Vagina (tissue), 2 donors: ENCODE measurements around the gene PCYT1B. TPM values are rescaled to one million over a fixed set of nuclear protein-coding genes. Genes with fewer than 3 reads are reported as not detected.
"Not testable (repeated sequence)": the region's sequence is repeated elsewhere in the genome, so short reads cannot be mapped to it uniquely, and the experiment has no call there.

Experiments
- DNase-seq, 2 donors: peaks; one replicate each; pipeline ENCODE4 v3.0.0-alpha.2; 2017; ENCODE audit errors: extremely low spot score in 2 of 2
- H3K27ac ChIP-seq: fragments of 200-600 bp; sonication (generic); one replicate; pipeline ENCODE4 v1.5.1; 2019
- H3K27me3 ChIP-seq: fragments of 200-600 bp; sonication (generic); one replicate; pipeline ENCODE4 v1.5.1; 2019
- H3K36me3 ChIP-seq, 2 donors: fragments of 200-600 bp; sonication (generic); one replicate each; pipeline ENCODE4 v1.5.1; 2017 to 2019
- H3K4me1 ChIP-seq: fragments of 200-600 bp; sonication (generic); one replicate; pipeline ENCODE4 v1.5.1; 2019
- H3K4me3 ChIP-seq, 2 donors: fragments of 200-600 bp; sonication (generic); 1 replicate in 1 of 2; 2 replicates in 1 of 2; pipeline ENCODE4 v1.5.1; 2016 to 2019
- H3K9me3 ChIP-seq: fragments of 200-600 bp; sonication (generic); one replicate; pipeline ENCODE4 v1.5.1; 2019
- CTCF ChIP-seq, 3 experiments: fragments of 450-650 bp in 2 of 3; fragments of 200-600 bp in 1 of 3; sonication (generic) in 1 of 3; IDR thresholded peaks; one replicate each; pipeline ENCODE4 v1.5.1; 2017 to 2019; ENCODE audit warnings: antibody characterized with exemption in 3 of 3, mild to moderate bottlenecking in 2 of 3, moderate library complexity in 2 of 3
- POLR2A ChIP-seq, 2 donors: fragments of 450-650 bp; IDR thresholded peaks; one replicate each; pipeline ENCODE4 v1.6.1; 2017; ENCODE audit warnings: antibody characterized with exemption in 2 of 2, mild to moderate bottlenecking in 2 of 2, moderate library complexity in 2 of 2
- POLR2AphosphoS5 ChIP-seq, 2 donors: sonication (generic); formaldehyde crosslinking; IDR thresholded peaks; one replicate each; pipeline ENCODE4 v1.9.0; 2017; ENCODE audit warnings: antibody characterized with exemption in 2 of 2, mild to moderate bottlenecking in 2 of 2, low read depth in 1 of 2; ENCODE audit not compliant: insufficient read depth in 1 of 2
- intact Hi-C: fragments of 100-400 bp; cut with DNase I; formaldehyde crosslinking; loops from one replicate; pipeline ENCODE4 v1.15.1; 2023
- total RNA-seq: library from RNA; depleted of rRNA; stranded (reverse); fragments of >200 nt; gene quantifications from one replicate; pipeline ENCODE4 v1.2.3, GENCODE V29; 2016

The PCYT1B gene
- total RNA-seq, 1 donor from 2014 or later: not detected

GRCh38 chrX:24619647-24620046, 27.5 kb downstream of the PCYT1B start:
- intact Hi-C loops: no loop called here
- H3K9me3 ChIP-seq: no peaks in the 10 kb centered on the region
- TF ChIP-seq POLR2A (IDR thresholded peaks at IDR 0.05): no peak
- no peak for TF ChIP-seq POLR2AphosphoS5 (IDR thresholded peaks at IDR 0.05; ENCODE audit: insufficient read depth in 1 of 2, low read depth in 1 of 2)
- no peak for TF ChIP-seq CTCF (IDR thresholded peaks at IDR 0.05)

GRCh38 chrX:24610516-24610915, 36.6 kb downstream of the PCYT1B start:
- intact Hi-C loops: no loop called here
- H3K4me1 ChIP-seq: no peaks in the 10 kb centered on the region
- no peaks in the 10 kb centered on the region for H3K36me3 ChIP-seq
- no peak for DNase-seq
- TF ChIP-seq POLR2AphosphoS5 (IDR thresholded peaks at IDR 0.05; ENCODE audit: insufficient read depth in 1 of 2, low read depth in 1 of 2) (no peak), CTCF (IDR thresholded peaks at IDR 0.05) (no peak), POLR2A (IDR thresholded peaks at IDR 0.05) (no peak)
- H3K9me3 ChIP-seq: no peaks in the 10 kb centered on the region
- no peaks in the 10 kb centered on the region for H3K27me3 ChIP-seq
- H3K4me3 ChIP-seq: no peak overlapping the region
- H3K27ac ChIP-seq: no peak overlapping the region

More at GRCh38 chrX:24619647-24620046, 27.5 kb downstream of the PCYT1B start:
- no peak overlapping the region for H3K27ac ChIP-seq
- no peaks in the 10 kb centered on the region for H3K36me3 ChIP-seq
- H3K27me3 ChIP-seq: no peaks in the 10 kb centered on the region
- no peaks in the 10 kb centered on the region for H3K4me1 ChIP-seq
- DNase-seq: no peak
- H3K4me3 ChIP-seq: no peak overlapping the region

GRCh38 chrX:24607616-24608015, 39.5 kb downstream of the PCYT1B start:
- H3K36me3 ChIP-seq: no peaks in the 10 kb centered on the region
- no peak overlapping the region for H3K4me3 ChIP-seq
- no peak for DNase-seq
- TF ChIP-seq POLR2A (IDR thresholded peaks at IDR 0.05) (no peak), POLR2AphosphoS5 (IDR thresholded peaks at IDR 0.05; ENCODE audit: insufficient read depth in 1 of 2, low read depth in 1 of 2) (no peak), CTCF (IDR thresholded peaks at IDR 0.05) (no peak)
- no peaks in the 10 kb centered on the region for H3K4me1 ChIP-seq
- no peak overlapping the region for H3K27ac ChIP-seq
- H3K9me3 ChIP-seq: no peaks in the 10 kb centered on the region
- intact Hi-C loops: no loop called here
- H3K27me3 ChIP-seq: no peaks in the 10 kb centered on the region

GRCh38 chrX:24605941-24606340, 41.2 kb downstream of the PCYT1B start:
- H3K4me1 ChIP-seq, H3K9me3 ChIP-seq, DNase-seq, H3K27ac ChIP-seq, intact Hi-C loops, H3K36me3 ChIP-seq, H3K4me3 ChIP-seq, H3K27me3 ChIP-seq: not testable (repeated sequence)

- Histone ChIP-seq H3K27me3 (no peaks in the 10 kb centered on the region), H3K4me3 (no peak overlapping the region), H3K27ac (no peak overlapping the region), H3K9me3 (no peaks in the 10 kb centered on the region), H3K4me1 (no peaks in the 10 kb centered on the region), H3K36me3 (no peaks in the 10 kb centered on the region)
- intact Hi-C loops: no loop called here
- DNase-seq: no peak
- TF ChIP-seq POLR2AphosphoS5 (IDR thresholded peaks at IDR 0.05; ENCODE audit: insufficient read depth in 1 of 2, low read depth in 1 of 2) (no peak), CTCF (IDR thresholded peaks at IDR 0.05) (no peak), POLR2A (IDR thresholded peaks at IDR 0.05) (no peak)
These were observed 44.0 kb downstream of the PCYT1B start for GRCh38 chrX:24603191-24603590.

- Histone ChIP-seq H3K4me3 (no peak overlapping the region), H3K9me3 (no peaks in the 10 kb centered on the region), H3K4me1 (no peaks in the 10 kb centered on the region), H3K27ac (no peak overlapping the region), H3K36me3 (no peaks in the 10 kb centered on the region), H3K27me3 (no peaks in the 10 kb centered on the region)
- TF ChIP-seq POLR2A (IDR thresholded peaks at IDR 0.05) (no peak), POLR2AphosphoS5 (IDR thresholded peaks at IDR 0.05; ENCODE audit: insufficient read depth in 1 of 2, low read depth in 1 of 2) (no peak), CTCF (IDR thresholded peaks at IDR 0.05) (no peak)
- intact Hi-C loops: no loop called here
- DNase-seq: no peak
These were observed 45.3 kb downstream of the PCYT1B start for GRCh38 chrX:24601858-24602257.
